RWPE2 (cell line): ENCODE measurements around the gene TSPAN33.
"Not testable (repeated sequence)": the region's sequence is repeated elsewhere in the genome, so short reads cannot be mapped to it uniquely, and the experiment has no call there.

Experiments
- ATAC-seq: fragments of 200-7000 bp; cut with Tn5 transposase; 3 replicates; pipeline ENCODE4 v1.9.1; 2021; ENCODE audit warnings: low read depth
- DNase-seq: peaks from one replicate; pipeline ENCODE4 v3.0.0-alpha.2; 2020; ENCODE audit warnings: low spot score
- H3K27ac ChIP-seq: fragments of 450-650 bp; 2 replicates; pipeline ENCODE4 v1.5.1; 2017; ENCODE audit warnings: mild to moderate bottlenecking; ENCODE audit not compliant: poor library complexity, severe bottlenecking
- H3K27me3 ChIP-seq: fragments of 250-450 bp; sonication (Bioruptor Pico); 2 replicates; pipeline ENCODE4 v1.5.1; 2021; ENCODE audit warnings: mild to moderate bottlenecking, moderate library complexity; ENCODE audit not compliant: insufficient read depth, poor library complexity, severe bottlenecking
- H3K36me3 ChIP-seq: fragments of 250-450 bp; sonication (Bioruptor Pico); 2 replicates; pipeline ENCODE4 v1.5.1; 2020; ENCODE audit warnings: low read depth, mild to moderate bottlenecking, moderate library complexity
- H3K4me1 ChIP-seq: fragments of 250-450 bp; sonication (Bioruptor Pico); 2 replicates; pipeline ENCODE4 v1.5.1; 2021; ENCODE audit warnings: mild to moderate bottlenecking, moderate library complexity; ENCODE audit not compliant: insufficient read depth, poor library complexity, severe bottlenecking
- H3K4me3 ChIP-seq: fragments of 250-450 bp; sonication (Bioruptor Pico); 2 replicates; pipeline ENCODE4 v1.5.1; 2021; ENCODE audit warnings: mild to moderate bottlenecking, moderate library complexity; ENCODE audit not compliant: severe bottlenecking
- H3K9me3 ChIP-seq: fragments of 250-450 bp; sonication (Bioruptor Pico); 2 replicates; pipeline ENCODE4 v1.5.1; 2021; ENCODE audit warnings: mild to moderate bottlenecking, moderate library complexity; ENCODE audit not compliant: severe bottlenecking
- TF ChIP-seq, protein P1 (sequence below): fragments of 450-650 bp; IDR thresholded peaks from one replicate; pipeline ENCODE4 v1.5.1; 2017; ENCODE audit warnings: mild to moderate bottlenecking, moderate library complexity; ENCODE audit not compliant: poor library complexity, severe bottlenecking

Gene TSPAN33

GRCh38 chr7:129212596-129212995 lies 68.1 kb downstream of the TSPAN33 start:
- Histone ChIP-seq H3K36me3 (no peaks in the 10 kb centered on the region), H3K27ac (no peak overlapping the region), H3K27me3 (no peaks in the 10 kb centered on the region), H3K9me3 (no peaks in the 10 kb centered on the region), H3K4me1 (no peaks in the 10 kb centered on the region), H3K4me3 (no peak overlapping the region)
- TF ChIP-seq, protein P1, sequence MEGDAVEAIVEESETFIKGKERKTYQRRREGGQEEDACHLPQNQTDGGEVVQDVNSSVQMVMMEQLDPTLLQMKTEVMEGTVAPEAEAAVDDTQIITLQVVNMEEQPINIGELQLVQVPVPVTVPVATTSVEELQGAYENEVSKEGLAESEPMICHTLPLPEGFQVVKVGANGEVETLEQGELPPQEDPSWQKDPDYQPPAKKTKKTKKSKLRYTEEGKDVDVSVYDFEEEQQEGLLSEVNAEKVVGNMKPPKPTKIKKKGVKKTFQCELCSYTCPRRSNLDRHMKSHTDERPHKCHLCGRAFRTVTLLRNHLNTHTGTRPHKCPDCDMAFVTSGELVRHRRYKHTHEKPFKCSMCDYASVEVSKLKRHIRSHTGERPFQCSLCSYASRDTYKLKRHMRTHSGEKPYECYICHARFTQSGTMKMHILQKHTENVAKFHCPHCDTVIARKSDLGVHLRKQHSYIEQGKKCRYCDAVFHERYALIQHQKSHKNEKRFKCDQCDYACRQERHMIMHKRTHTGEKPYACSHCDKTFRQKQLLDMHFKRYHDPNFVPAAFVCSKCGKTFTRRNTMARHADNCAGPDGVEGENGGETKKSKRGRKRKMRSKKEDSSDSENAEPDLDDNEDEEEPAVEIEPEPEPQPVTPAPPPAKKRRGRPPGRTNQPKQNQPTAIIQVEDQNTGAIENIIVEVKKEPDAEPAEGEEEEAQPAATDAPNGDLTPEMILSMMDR: no peak
- no peak for DNase-seq
- no peak for ATAC-seq

DNA sequence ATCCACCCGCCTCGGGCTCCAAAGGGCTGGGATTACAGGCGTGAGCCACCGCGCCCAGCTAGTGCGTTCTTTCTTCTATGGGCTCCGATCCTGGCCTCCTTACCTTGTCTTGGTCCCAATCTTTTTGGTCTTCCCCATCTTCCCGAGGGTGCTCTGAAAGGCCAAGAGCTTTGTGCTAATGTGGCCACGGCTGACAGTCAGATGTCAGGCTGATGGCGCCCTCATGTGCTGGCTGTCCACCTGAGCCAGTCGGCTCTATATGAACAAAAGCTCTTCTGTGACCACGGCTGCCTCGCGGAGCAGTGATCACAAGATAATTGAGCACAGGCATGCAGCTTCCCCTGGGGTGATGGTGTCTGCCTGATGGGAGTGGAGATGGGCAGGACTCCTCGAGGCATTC lies 69.3 kb downstream of the TSPAN33 start:
- DNase-seq: no peak
- no peaks in the 10 kb centered on the region for H3K9me3 ChIP-seq
- no peaks in the 10 kb centered on the region for H3K27me3 ChIP-seq
- H3K4me3 ChIP-seq: no peak overlapping the region
- TF ChIP-seq, protein P1: peak; percentile 24
- H3K4me1 ChIP-seq: no peaks in the 10 kb centered on the region
- no peaks in the 10 kb centered on the region for H3K36me3 ChIP-seq
- H3K27ac ChIP-seq: no peak overlapping the region
- ATAC-seq: peak; percentile 9; the same call in 1 of the 3 replicates

DNA sequence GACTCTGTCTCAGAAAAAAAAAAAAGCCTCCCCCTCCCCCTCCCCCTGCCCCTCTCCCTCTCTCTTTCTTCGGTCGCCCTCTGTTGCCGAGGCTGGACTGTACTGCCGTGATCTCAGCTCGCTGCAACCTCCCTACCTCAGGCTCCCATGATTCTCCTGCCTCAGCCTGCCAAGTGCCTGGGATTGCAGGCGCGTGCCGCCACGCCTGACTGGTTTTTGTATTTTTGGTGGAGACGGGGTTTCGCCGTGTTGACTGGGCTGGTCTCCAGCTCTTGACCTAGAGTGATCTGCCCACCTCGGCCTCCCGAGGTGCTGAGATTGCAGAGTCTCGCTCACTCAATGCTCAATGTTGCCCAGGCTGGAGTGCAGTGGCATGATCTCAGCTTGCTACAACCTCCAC lies 71.2 kb downstream of the TSPAN33 start:
- H3K27ac ChIP-seq, ATAC-seq, H3K36me3 ChIP-seq, H3K27me3 ChIP-seq, H3K4me1 ChIP-seq, H3K4me3 ChIP-seq, DNase-seq, H3K9me3 ChIP-seq: not testable (repeated sequence)

- not testable (repeated sequence) for H3K27me3 ChIP-seq, DNase-seq, H3K36me3 ChIP-seq, ATAC-seq, H3K9me3 ChIP-seq, H3K27ac ChIP-seq, H3K4me1 ChIP-seq, H3K4me3 ChIP-seq
Observed at GRCh38 chr7:129216101-129216715, 71.7 kb downstream of the TSPAN33 start.

DNA sequence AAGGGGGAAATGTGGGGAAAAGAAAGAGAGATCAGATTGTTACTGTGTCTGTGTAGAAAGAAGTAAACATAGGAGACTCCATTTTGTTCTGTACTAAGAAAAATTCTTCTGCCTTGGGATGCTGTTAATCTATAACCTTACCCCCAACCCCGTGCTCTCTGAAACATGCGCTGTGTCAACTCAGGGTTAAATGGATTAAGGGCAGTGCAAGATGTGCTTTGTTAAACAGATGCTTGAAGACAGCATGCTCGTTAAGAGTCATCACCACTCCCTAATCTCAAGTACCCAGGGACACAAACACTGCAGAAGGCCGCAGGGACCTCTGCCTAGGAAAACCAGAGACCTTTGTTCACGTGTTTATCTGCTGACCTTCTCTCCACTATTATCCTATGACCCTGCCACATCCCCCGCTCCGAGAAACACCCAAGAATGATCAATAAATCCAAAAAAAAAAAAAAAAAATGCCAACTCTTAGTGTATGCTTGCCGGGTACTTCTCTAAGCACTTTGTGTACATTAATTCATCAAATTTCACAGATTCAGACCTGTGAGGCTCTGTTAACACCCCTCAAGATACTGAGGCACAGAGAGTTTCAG lies 72.4 kb downstream of the TSPAN33 start:
- H3K36me3 ChIP-seq, ATAC-seq, DNase-seq, H3K9me3 ChIP-seq, H3K27me3 ChIP-seq, H3K4me1 ChIP-seq, H3K27ac ChIP-seq, H3K4me3 ChIP-seq: not testable (repeated sequence)

GRCh38 chr7:129218514-129219062 lies 74.1 kb downstream of the TSPAN33 start:
- H3K27ac ChIP-seq: no peak overlapping the region
- no peak for DNase-seq
- H3K27me3 ChIP-seq: no peaks in the 10 kb centered on the region
- ATAC-seq: peak; percentile 91
- no peaks in the 10 kb centered on the region for H3K9me3 ChIP-seq
- H3K36me3 ChIP-seq: no peaks in the 10 kb centered on the region
- TF ChIP-seq, protein P1: peak; percentile 86
- H3K4me3 ChIP-seq: no peak overlapping the region
- no peaks in the 10 kb centered on the region for H3K4me1 ChIP-seq

DNA sequence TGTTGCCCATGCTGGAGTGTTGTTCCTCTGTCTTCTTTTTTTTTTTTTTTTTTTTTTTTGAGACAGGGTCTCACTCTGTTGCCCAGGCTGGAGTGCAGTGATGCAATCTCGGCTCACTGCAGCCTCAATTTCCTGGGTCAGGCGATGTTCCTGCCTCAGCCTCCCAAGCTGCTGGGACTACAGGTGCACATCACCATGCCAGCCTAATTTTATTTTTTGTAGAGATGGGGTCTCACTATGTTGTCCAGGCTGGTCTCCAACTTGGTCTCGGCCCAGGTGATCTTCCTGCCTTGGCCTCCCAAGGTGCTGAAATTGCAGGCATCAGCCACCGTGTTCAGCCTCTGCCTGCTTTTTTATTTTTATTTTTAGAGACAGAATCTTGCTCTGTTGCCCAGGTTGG lies 74.7 kb downstream of the TSPAN33 start:
- H3K4me3 ChIP-seq, ATAC-seq: not testable (repeated sequence)

More for the DNA sequence above, 74.7 kb downstream of the TSPAN33 start:
- DNase-seq, H3K9me3 ChIP-seq, H3K27me3 ChIP-seq, H3K4me1 ChIP-seq, H3K36me3 ChIP-seq, H3K27ac ChIP-seq: not testable (repeated sequence)
